ENCODE measurements around the gene OTOF.

DNA sequence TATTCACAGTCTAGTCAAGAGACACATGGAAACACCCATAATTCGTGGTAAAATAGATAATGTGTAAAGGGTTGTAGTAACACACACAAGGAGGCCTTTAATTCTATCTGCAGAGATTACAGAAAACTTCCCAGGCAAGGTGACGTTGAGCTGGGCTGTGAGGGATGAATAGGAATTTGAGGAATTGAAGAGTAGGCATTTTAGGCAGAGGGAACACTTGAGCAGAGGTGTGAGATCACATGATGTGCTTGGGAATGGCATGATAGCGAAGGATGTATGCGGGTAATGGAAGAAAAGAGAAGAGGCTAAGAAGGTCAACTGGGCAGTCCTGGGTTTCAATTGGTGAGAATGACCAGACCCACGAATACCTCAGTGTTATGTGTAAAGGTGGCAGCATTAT is 56.0 kb downstream of the OTOF start:
- TF ChIP-seq POLR2AphosphoS5 (IDR thresholded peaks at IDR 0.05; ENCODE audit: low read depth, low read length) (no peak), SIN3A (IDR thresholded peaks at IDR 0.05; ENCODE audit: borderline replicate concordance, insufficient read depth, low read length) (no peak), TAF1 (IDR thresholded peaks at IDR 0.05; ENCODE audit: borderline replicate concordance, insufficient read depth, low read length) (no peak), FOXP2 (optimal IDR thresholded peaks at IDR 0.05; ENCODE audit: borderline replicate concordance, extremely low read depth, extremely low read length, insufficient read depth) (no peak)
- TF ChIP-seq, protein P1, sequence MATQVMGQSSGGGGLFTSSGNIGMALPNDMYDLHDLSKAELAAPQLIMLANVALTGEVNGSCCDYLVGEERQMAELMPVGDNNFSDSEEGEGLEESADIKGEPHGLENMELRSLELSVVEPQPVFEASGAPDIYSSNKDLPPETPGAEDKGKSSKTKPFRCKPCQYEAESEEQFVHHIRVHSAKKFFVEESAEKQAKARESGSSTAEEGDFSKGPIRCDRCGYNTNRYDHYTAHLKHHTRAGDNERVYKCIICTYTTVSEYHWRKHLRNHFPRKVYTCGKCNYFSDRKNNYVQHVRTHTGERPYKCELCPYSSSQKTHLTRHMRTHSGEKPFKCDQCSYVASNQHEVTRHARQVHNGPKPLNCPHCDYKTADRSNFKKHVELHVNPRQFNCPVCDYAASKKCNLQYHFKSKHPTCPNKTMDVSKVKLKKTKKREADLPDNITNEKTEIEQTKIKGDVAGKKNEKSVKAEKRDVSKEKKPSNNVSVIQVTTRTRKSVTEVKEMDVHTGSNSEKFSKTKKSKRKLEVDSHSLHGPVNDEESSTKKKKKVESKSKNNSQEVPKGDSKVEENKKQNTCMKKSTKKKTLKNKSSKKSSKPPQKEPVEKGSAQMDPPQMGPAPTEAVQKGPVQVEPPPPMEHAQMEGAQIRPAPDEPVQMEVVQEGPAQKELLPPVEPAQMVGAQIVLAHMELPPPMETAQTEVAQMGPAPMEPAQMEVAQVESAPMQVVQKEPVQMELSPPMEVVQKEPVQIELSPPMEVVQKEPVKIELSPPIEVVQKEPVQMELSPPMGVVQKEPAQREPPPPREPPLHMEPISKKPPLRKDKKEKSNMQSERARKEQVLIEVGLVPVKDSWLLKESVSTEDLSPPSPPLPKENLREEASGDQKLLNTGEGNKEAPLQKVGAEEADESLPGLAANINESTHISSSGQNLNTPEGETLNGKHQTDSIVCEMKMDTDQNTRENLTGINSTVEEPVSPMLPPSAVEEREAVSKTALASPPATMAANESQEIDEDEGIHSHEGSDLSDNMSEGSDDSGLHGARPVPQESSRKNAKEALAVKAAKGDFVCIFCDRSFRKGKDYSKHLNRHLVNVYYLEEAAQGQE (IDR thresholded peaks at IDR 0.05; ENCODE audit: insufficient read depth in 1 of 2, low read depth in 2 of 2, low read length in 2 of 2) = no peak

Data from PFSK-1 (cell line).